ENCODE results near the gene EPB41.
"Not testable (repeated sequence)": the region's sequence is repeated elsewhere in the genome, so short reads cannot be mapped to it uniquely, and the experiment has no call there.

The EPB41 gene

GRCh38 chr1:29123053-29123886 lies 208.9 kb downstream of the EPB41 start:
- Histone ChIP-seq H3K9me3 (ENCODE audit: control insufficient read depth, insufficient read depth, low read length) (no peaks in the 10 kb centered on the region), H3K27me3 (ENCODE audit: control insufficient read depth, insufficient read depth, low read length) (peaks cover 21% of the 10 kb centered on the region), H3K4me1 (ENCODE audit: control insufficient read depth, insufficient read depth, low read length) (no peaks in the 10 kb centered on the region), H3K36me3 (ENCODE audit: control insufficient read depth, insufficient read depth, low read length) (peaks cover 4% of the 10 kb centered on the region), H3K4me3 (ENCODE audit: low read depth, low read length) (peak overlapping the region; percentile 75), H3K9ac (ENCODE audit: low read depth, low read length) (peak overlapping the region; percentile 60)

- H3K36me3 ChIP-seq (ENCODE audit: control insufficient read depth, insufficient read depth, low read length) = peaks cover 4% of the 10 kb centered on the region
- no peaks in the 10 kb centered on the region for H3K9me3 ChIP-seq (ENCODE audit: control insufficient read depth, insufficient read depth, low read length)
- peak within 1 kb of the TSS; percentile 75 for H3K4me3 ChIP-seq (ENCODE audit: low read depth, low read length)
- peak within 1 kb of the TSS; percentile 70 for H3K9ac ChIP-seq (ENCODE audit: low read depth, low read length)
- H3K4me1 ChIP-seq (ENCODE audit: control insufficient read depth, insufficient read depth, low read length) = no peaks in the 10 kb centered on the region
- H3K27me3 ChIP-seq (ENCODE audit: control insufficient read depth, insufficient read depth, low read length) = peaks cover 22% of the 10 kb centered on the region
Observed at GRCh38 chr1:29123887-29124365, 209.6 kb downstream of the EPB41 start, which contains the start of gene TMEM200B. Gene TMEM200B (minus strand): TSS chr1:29123903. CDS start chr1:29121828, 2,075 bp downstream.

- peak overlapping the region; percentile 70 for H3K9ac ChIP-seq (ENCODE audit: low read depth, low read length)
- no peaks in the 10 kb centered on the region for H3K4me1 ChIP-seq (ENCODE audit: control insufficient read depth, insufficient read depth, low read length)
- H3K36me3 ChIP-seq (ENCODE audit: control insufficient read depth, insufficient read depth, low read length) = peaks cover 4% of the 10 kb centered on the region
- peak overlapping the region; percentile 62 for H3K4me3 ChIP-seq (ENCODE audit: low read depth, low read length)
- no peaks in the 10 kb centered on the region for H3K9me3 ChIP-seq (ENCODE audit: control insufficient read depth, insufficient read depth, low read length)
- H3K27me3 ChIP-seq (ENCODE audit: control insufficient read depth, insufficient read depth, low read length) = peaks cover 22% of the 10 kb centered on the region
Observed at GRCh38 chr1:29124366-29125236, 210.2 kb downstream of the EPB41 start.

- Histone ChIP-seq H3K4me1 (ENCODE audit: control insufficient read depth, insufficient read depth, low read length) (no peaks in the 10 kb centered on the region), H3K36me3 (ENCODE audit: control insufficient read depth, insufficient read depth, low read length) (peaks cover 4% of the 10 kb centered on the region), H3K9me3 (ENCODE audit: control insufficient read depth, insufficient read depth, low read length) (no peaks in the 10 kb centered on the region), H3K27me3 (ENCODE audit: control insufficient read depth, insufficient read depth, low read length) (peaks cover 22% of the 10 kb centered on the region), H3K9ac (ENCODE audit: low read depth, low read length) (no peak overlapping the region), H3K4me3 (ENCODE audit: low read depth, low read length) (peak overlapping the region; percentile 41)
Observed at GRCh38 chr1:29125237-29125641, 210.9 kb downstream of the EPB41 start.

GRCh38 chr1:29125788-29126187 lies 211.4 kb downstream of the EPB41 start:
- Histone ChIP-seq H3K9ac (ENCODE audit: low read depth, low read length) (no peak overlapping the region), H3K4me3 (ENCODE audit: low read depth, low read length) (no peak overlapping the region), H3K27me3 (ENCODE audit: control insufficient read depth, insufficient read depth, low read length) (peaks cover 19% of the 10 kb centered on the region), H3K9me3 (ENCODE audit: control insufficient read depth, insufficient read depth, low read length) (no peaks in the 10 kb centered on the region), H3K4me1 (ENCODE audit: control insufficient read depth, insufficient read depth, low read length) (no peaks in the 10 kb centered on the region), H3K36me3 (ENCODE audit: control insufficient read depth, insufficient read depth, low read length) (no peaks in the 10 kb centered on the region)

- H3K4me1 ChIP-seq (ENCODE audit: control insufficient read depth, insufficient read depth, low read length) = no peaks in the 10 kb centered on the region
- H3K27me3 ChIP-seq (ENCODE audit: control insufficient read depth, insufficient read depth, low read length) = peaks cover 19% of the 10 kb centered on the region
- H3K36me3 ChIP-seq (ENCODE audit: control insufficient read depth, insufficient read depth, low read length) = no peaks in the 10 kb centered on the region
- H3K4me3 ChIP-seq (ENCODE audit: low read depth, low read length) = no peak overlapping the region
- no peaks in the 10 kb centered on the region for H3K9me3 ChIP-seq (ENCODE audit: control insufficient read depth, insufficient read depth, low read length)
- H3K9ac ChIP-seq (ENCODE audit: low read depth, low read length) = no peak overlapping the region
Observed at GRCh38 chr1:29126198-29126597, 211.8 kb downstream of the EPB41 start.

- Histone ChIP-seq H3K9ac (ENCODE audit: low read depth, low read length) (no peak overlapping the region), H3K9me3 (ENCODE audit: control insufficient read depth, insufficient read depth, low read length) (no peaks in the 10 kb centered on the region), H3K27me3 (ENCODE audit: control insufficient read depth, insufficient read depth, low read length) (peaks cover 9% of the 10 kb centered on the region), H3K36me3 (ENCODE audit: control insufficient read depth, insufficient read depth, low read length) (no peaks in the 10 kb centered on the region), H3K4me3 (ENCODE audit: low read depth, low read length) (no peak overlapping the region), H3K4me1 (ENCODE audit: control insufficient read depth, insufficient read depth, low read length) (no peaks in the 10 kb centered on the region)
Observed at GRCh38 chr1:29128739-29129138, 214.4 kb downstream of the EPB41 start.

GRCh38 chr1:29129916-29130315 lies 215.5 kb downstream of the EPB41 start:
- no peaks in the 10 kb centered on the region for H3K9me3 ChIP-seq (ENCODE audit: control insufficient read depth, insufficient read depth, low read length)
- no peak overlapping the region for H3K9ac ChIP-seq (ENCODE audit: low read depth, low read length)
- H3K4me3 ChIP-seq (ENCODE audit: low read depth, low read length) = no peak overlapping the region
- peaks cover 9% of the 10 kb centered on the region for H3K27me3 ChIP-seq (ENCODE audit: control insufficient read depth, insufficient read depth, low read length)
- H3K36me3 ChIP-seq (ENCODE audit: control insufficient read depth, insufficient read depth, low read length) = no peaks in the 10 kb centered on the region
- H3K4me1 ChIP-seq (ENCODE audit: control insufficient read depth, insufficient read depth, low read length) = no peaks in the 10 kb centered on the region

GRCh38 chr1:29131056-29131455 lies 216.7 kb downstream of the EPB41 start:
- H3K36me3 ChIP-seq (ENCODE audit: control insufficient read depth, insufficient read depth, low read length); H3K4me1 ChIP-seq (ENCODE audit: control insufficient read depth, insufficient read depth, low read length); H3K9ac ChIP-seq (ENCODE audit: low read depth, low read length); H3K4me3 ChIP-seq (ENCODE audit: low read depth, low read length); H3K27me3 ChIP-seq (ENCODE audit: control insufficient read depth, insufficient read depth, low read length); H3K9me3 ChIP-seq (ENCODE audit: control insufficient read depth, insufficient read depth, low read length): not testable (repeated sequence)

- H3K9ac ChIP-seq (ENCODE audit: low read depth, low read length) = no peak overlapping the region
- H3K36me3 ChIP-seq (ENCODE audit: control insufficient read depth, insufficient read depth, low read length) = no peaks in the 10 kb centered on the region
- H3K9me3 ChIP-seq (ENCODE audit: control insufficient read depth, insufficient read depth, low read length) = no peaks in the 10 kb centered on the region
- no peaks in the 10 kb centered on the region for H3K4me1 ChIP-seq (ENCODE audit: control insufficient read depth, insufficient read depth, low read length)
- H3K27me3 ChIP-seq (ENCODE audit: control insufficient read depth, insufficient read depth, low read length) = no peaks in the 10 kb centered on the region
- H3K4me3 ChIP-seq (ENCODE audit: low read depth, low read length) = no peak overlapping the region
Observed at GRCh38 chr1:29133861-29134694, 219.7 kb downstream of the EPB41 start.

GRCh38 chr1:29134695-29135028 lies 220.3 kb downstream of the EPB41 start:
- H3K9me3 ChIP-seq (ENCODE audit: control insufficient read depth, insufficient read depth, low read length) = no peaks in the 10 kb centered on the region
- no peak overlapping the region for H3K9ac ChIP-seq (ENCODE audit: low read depth, low read length)
- H3K27me3 ChIP-seq (ENCODE audit: control insufficient read depth, insufficient read depth, low read length) = no peaks in the 10 kb centered on the region
- no peaks in the 10 kb centered on the region for H3K4me1 ChIP-seq (ENCODE audit: control insufficient read depth, insufficient read depth, low read length)
- H3K36me3 ChIP-seq (ENCODE audit: control insufficient read depth, insufficient read depth, low read length) = no peaks in the 10 kb centered on the region
- H3K4me3 ChIP-seq (ENCODE audit: low read depth, low read length) = no peak overlapping the region
